HL-60 (cell line): ENCODE results near the gene TRIM67.

Experiments used
- POLR2AphosphoS5 ChIP-seq: IDR thresholded peaks from 2 replicates; pipeline ENCODE4 v1.6.1; 2012; ENCODE audit warnings: low read depth
- TF ChIP-seq, protein P1 (sequence below): IDR thresholded peaks from one replicate; pipeline ENCODE4 v1.5.1; 2011; ENCODE audit warnings: low read length, control low read depth, inconsistent platforms; ENCODE audit not compliant: insufficient read depth

DNA sequence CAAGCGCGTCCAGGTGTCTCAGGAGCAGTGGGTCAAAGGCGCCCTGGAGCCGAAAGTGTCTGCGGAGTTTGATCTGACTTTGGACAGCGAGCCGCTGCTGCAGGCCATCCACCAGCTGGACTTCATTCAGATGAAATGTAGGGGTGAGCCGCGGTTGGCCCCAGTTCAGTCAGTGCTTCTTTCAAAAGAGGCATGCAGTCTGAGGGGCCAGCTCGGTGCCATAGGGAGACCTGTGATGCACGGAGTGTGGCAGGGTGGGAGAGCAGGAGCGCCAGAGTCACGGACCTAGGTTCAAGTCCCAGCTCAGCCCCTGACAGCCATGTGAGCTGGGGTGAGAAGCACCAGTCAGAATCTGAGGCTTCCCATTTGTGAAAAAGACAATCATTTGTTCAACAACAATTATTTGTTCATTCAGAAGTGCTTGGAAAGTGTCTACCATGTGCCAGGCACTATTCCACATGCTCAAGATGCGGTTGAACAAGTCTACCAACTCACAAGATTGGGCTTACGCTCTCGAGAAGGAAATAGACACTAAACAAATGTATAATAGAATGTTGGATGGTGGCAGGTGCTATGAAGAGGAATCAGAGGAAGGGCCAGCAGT, 39.6 kb downstream of the TRIM67 start:
- TF ChIP-seq, protein P1, sequence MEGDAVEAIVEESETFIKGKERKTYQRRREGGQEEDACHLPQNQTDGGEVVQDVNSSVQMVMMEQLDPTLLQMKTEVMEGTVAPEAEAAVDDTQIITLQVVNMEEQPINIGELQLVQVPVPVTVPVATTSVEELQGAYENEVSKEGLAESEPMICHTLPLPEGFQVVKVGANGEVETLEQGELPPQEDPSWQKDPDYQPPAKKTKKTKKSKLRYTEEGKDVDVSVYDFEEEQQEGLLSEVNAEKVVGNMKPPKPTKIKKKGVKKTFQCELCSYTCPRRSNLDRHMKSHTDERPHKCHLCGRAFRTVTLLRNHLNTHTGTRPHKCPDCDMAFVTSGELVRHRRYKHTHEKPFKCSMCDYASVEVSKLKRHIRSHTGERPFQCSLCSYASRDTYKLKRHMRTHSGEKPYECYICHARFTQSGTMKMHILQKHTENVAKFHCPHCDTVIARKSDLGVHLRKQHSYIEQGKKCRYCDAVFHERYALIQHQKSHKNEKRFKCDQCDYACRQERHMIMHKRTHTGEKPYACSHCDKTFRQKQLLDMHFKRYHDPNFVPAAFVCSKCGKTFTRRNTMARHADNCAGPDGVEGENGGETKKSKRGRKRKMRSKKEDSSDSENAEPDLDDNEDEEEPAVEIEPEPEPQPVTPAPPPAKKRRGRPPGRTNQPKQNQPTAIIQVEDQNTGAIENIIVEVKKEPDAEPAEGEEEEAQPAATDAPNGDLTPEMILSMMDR, result no peak
- no peak for TF ChIP-seq POLR2AphosphoS5
